Measurements from ENCODE around the gene NLGN3. TPM values are rescaled to one million over a fixed set of nuclear protein-coding genes. Genes with fewer than 3 reads are reported as not detected.

Gene NLGN3
- total RNA-seq, 1 donor from 2014 or later, result 3.3 TPM

GRCh38 chrX:71154641-71155040, 10.0 kb downstream of the NLGN3 start:
- no peak for TF ChIP-seq CTCF (IDR thresholded peaks at IDR 0.05; ENCODE audit: unreplicated experiment)
- H3K9me3 Mint-ChIP-seq, result peaks cover 13% of the 10 kb centered on the region
- no peak overlapping the region for H3K27ac Mint-ChIP-seq
- DNase-seq (ENCODE audit: low spot score in 2 of 2, unreplicated experiment in 2 of 2), result no peak
- H3K4me3 Mint-ChIP-seq, result no peak overlapping the region
- H3K36me3 Mint-ChIP-seq, result no peaks in the 10 kb centered on the region
- H3K4me1 Mint-ChIP-seq, result no peaks in the 10 kb centered on the region
- H3K27me3 Mint-ChIP-seq (ENCODE audit: low read depth), result no peaks in the 10 kb centered on the region

- H3K27ac Mint-ChIP-seq, result no peak overlapping the region
- DNase-seq (ENCODE audit: low spot score in 2 of 2, unreplicated experiment in 2 of 2), result no peak
- H3K4me3 Mint-ChIP-seq, result no peak overlapping the region
- no peaks in the 10 kb centered on the region for H3K4me1 Mint-ChIP-seq
- no peaks in the 10 kb centered on the region for H3K36me3 Mint-ChIP-seq
- H3K27me3 Mint-ChIP-seq (ENCODE audit: low read depth), result no peaks in the 10 kb centered on the region
- peaks cover 16% of the 10 kb centered on the region for H3K9me3 Mint-ChIP-seq
- no peak for TF ChIP-seq CTCF (IDR thresholded peaks at IDR 0.05; ENCODE audit: unreplicated experiment)
Measured at GRCh38 chrX:71158603-71159002, 14.0 kb downstream of the NLGN3 start.

- Mint-ChIP-seq H3K9me3 (peaks cover 16% of the 10 kb centered on the region), H3K4me3 (no peak overlapping the region), H3K36me3 (no peaks in the 10 kb centered on the region), H3K27me3 (ENCODE audit: low read depth) (no peaks in the 10 kb centered on the region), H3K27ac (no peak overlapping the region), H3K4me1 (no peaks in the 10 kb centered on the region)
- DNase-seq (ENCODE audit: low spot score in 2 of 2, unreplicated experiment in 2 of 2), result no peak
- no peak for TF ChIP-seq CTCF (IDR thresholded peaks at IDR 0.05; ENCODE audit: unreplicated experiment)
Measured at GRCh38 chrX:71159335-71159734, 14.7 kb downstream of the NLGN3 start.

GRCh38 chrX:71160475-71160874, 15.8 kb downstream of the NLGN3 start:
- Mint-ChIP-seq H3K36me3 (no peaks in the 10 kb centered on the region), H3K9me3 (peaks cover 16% of the 10 kb centered on the region), H3K4me3 (no peak overlapping the region), H3K4me1 (no peaks in the 10 kb centered on the region), H3K27me3 (ENCODE audit: low read depth) (no peaks in the 10 kb centered on the region), H3K27ac (no peak overlapping the region)
- no peak for TF ChIP-seq CTCF (IDR thresholded peaks at IDR 0.05; ENCODE audit: unreplicated experiment)
- DNase-seq (ENCODE audit: low spot score in 2 of 2, unreplicated experiment in 2 of 2), result no peak

- peaks cover 15% of the 10 kb centered on the region for H3K9me3 Mint-ChIP-seq
- no peaks in the 10 kb centered on the region for H3K36me3 Mint-ChIP-seq
- no peak for DNase-seq (ENCODE audit: low spot score in 2 of 2, unreplicated experiment in 2 of 2)
- no peaks in the 10 kb centered on the region for H3K4me1 Mint-ChIP-seq
- H3K4me3 Mint-ChIP-seq, result no peak overlapping the region
- H3K27me3 Mint-ChIP-seq (ENCODE audit: low read depth), result no peaks in the 10 kb centered on the region
- H3K27ac Mint-ChIP-seq, result no peak overlapping the region
- no peak for TF ChIP-seq CTCF (IDR thresholded peaks at IDR 0.05; ENCODE audit: unreplicated experiment)
Measured at GRCh38 chrX:71162981-71163380, 18.3 kb downstream of the NLGN3 start.

GRCh38 chrX:71164071-71164470, 19.4 kb downstream of the NLGN3 start:
- no peaks in the 10 kb centered on the region for H3K36me3 Mint-ChIP-seq
- H3K27ac Mint-ChIP-seq, result no peak overlapping the region
- no peak overlapping the region for H3K4me3 Mint-ChIP-seq
- TF ChIP-seq CTCF (IDR thresholded peaks at IDR 0.05; ENCODE audit: unreplicated experiment), result no peak
- no peaks in the 10 kb centered on the region for H3K4me1 Mint-ChIP-seq
- no peak for DNase-seq (ENCODE audit: low spot score in 2 of 2, unreplicated experiment in 2 of 2)
- H3K27me3 Mint-ChIP-seq (ENCODE audit: low read depth), result no peaks in the 10 kb centered on the region
- peaks cover 11% of the 10 kb centered on the region for H3K9me3 Mint-ChIP-seq
